PFSK-1 (cell line): ENCODE measurements around the gene SCFD1.

Experiments used
- POLR2AphosphoS5 ChIP-seq: IDR thresholded peaks from 2 replicates; pipeline ENCODE4 v1.6.1; 2012; ENCODE audit warnings: low read depth, mild to moderate bottlenecking, control low read depth, low read length, moderate library complexity
- SIN3A ChIP-seq: IDR thresholded peaks from 2 replicates; pipeline ENCODE4 v1.6.1; 2012; ENCODE audit warnings: mild to moderate bottlenecking, low read length, moderate library complexity, borderline replicate concordance; ENCODE audit not compliant: insufficient read depth

DNA sequence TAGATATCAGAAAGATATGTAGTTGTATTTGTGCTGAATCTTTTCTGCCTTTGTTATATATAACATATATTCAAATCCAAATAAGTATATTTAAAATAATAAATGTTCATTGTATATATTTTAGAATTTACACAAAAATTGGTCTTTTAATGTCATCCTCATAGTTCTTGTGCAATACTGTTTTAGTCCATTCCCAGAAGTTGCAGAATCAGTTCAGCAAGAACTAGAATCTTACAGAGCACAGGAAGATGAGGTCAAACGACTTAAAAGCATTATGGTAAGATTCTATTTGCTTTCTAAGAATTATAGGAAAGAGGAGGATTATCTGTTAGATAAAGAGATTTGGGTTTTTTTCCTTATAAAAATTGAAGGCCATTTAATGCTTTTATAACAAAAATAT is 51.0 kb downstream of the SCFD1 start:
- TF ChIP-seq POLR2AphosphoS5 (no peak), SIN3A (no peak)
